ENCODE measurements around the gene GPR143.

The GPR143 gene

DNA sequence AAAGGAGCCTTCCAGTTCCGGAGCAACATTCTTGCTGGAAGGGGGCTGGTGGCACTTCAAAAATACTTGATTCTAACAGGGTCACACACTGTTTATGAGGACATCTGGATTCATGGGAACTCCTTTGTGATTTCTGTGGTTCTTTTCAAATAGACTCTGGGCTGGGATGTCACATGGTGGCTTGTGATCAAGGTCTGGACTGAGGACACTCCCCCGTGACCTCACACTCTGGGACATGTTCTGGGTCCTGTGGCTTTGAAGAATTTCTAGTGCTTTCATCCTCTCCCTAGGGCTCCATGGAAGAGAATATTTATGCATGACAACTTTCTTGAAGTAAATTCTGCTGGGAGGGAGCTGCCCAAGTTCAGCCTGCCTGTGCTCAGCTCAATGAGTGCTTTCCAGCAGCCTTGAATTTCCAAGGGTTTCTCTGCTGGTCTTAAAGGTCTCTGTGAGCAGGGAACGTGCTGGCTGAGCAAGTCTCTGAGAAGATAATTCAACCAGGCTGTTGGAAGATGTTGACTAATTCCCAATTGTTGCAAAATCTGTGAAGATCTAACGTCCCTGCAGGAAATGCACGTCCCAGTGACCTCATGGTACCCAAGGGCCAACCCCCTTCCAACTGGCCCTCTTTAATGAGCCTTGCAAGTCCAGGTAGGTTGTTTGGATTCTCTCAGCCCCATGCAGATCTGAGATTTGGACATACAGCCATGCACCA lies 36.3 kb downstream of the GPR143 start:
- Histone ChIP-seq H3K27me3 (ENCODE audit: insufficient read depth, insufficient read length) (no peaks in the 10 kb centered on the region), H3K4me3 (ENCODE audit: insufficient read length, low read depth) (no peak overlapping the region), H3K4me1 (ENCODE audit: insufficient read depth, insufficient read length) (no peaks in the 10 kb centered on the region), H3K9ac (ENCODE audit: insufficient read length, low read depth) (no peak overlapping the region), H3K36me3 (ENCODE audit: insufficient read depth, insufficient read length, low read length) (peaks cover 67% of the 10 kb centered on the region), H3K9me3 (ENCODE audit: insufficient read depth, low read length) (peaks cover 53% of the 10 kb centered on the region)
- DNase-seq (ENCODE audit: low read depth, low spot score): no peak
- TF ChIP-seq YY1 (IDR thresholded peaks at IDR 0.05; ENCODE audit: insufficient read depth, insufficient read length) (no peak), SUZ12 (IDR thresholded peaks at IDR 0.05; ENCODE audit: extremely low read depth, insufficient read depth, insufficient read length) (no peak), ZNF274 (IDR thresholded peaks at IDR 0.05; ENCODE audit: low read depth, low read length) (no peak)

DNA sequence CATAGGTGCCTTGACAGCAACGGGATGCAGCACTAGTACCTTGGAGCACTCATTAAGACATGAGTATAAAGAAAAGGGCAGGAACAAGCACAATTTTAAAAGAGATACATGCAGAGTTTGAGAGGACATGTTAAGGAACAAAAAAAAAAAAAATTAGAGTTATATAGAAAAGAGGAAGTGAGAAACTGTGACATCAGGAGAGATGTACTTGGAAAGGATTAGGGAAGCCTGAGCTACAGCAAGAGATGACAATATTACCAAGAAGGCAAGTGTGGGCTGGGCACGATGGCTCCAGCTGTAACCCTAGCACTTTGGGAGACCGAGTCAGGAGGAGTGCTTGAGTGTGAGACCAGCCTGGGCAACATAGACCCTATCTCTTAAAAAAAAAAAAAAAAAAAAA lies 37.4 kb downstream of the GPR143 start:
- Histone ChIP-seq H3K4me3 (ENCODE audit: insufficient read length, low read depth) (no peak overlapping the region), H3K4me1 (ENCODE audit: insufficient read depth, insufficient read length) (no peaks in the 10 kb centered on the region), H3K36me3 (ENCODE audit: insufficient read depth, insufficient read length, low read length) (peaks cover 73% of the 10 kb centered on the region), H3K27me3 (ENCODE audit: insufficient read depth, insufficient read length) (no peaks in the 10 kb centered on the region), H3K9me3 (ENCODE audit: insufficient read depth, low read length) (peaks cover 55% of the 10 kb centered on the region), H3K9ac (ENCODE audit: insufficient read length, low read depth) (no peak overlapping the region)
- DNase-seq (ENCODE audit: low read depth, low spot score): no peak
- no peak for TF ChIP-seq YY1 (IDR thresholded peaks at IDR 0.05; ENCODE audit: insufficient read depth, insufficient read length)
- no peak for TF ChIP-seq ZNF274 (IDR thresholded peaks at IDR 0.05; ENCODE audit: low read depth, low read length)
- TF ChIP-seq SUZ12 (IDR thresholded peaks at IDR 0.05; ENCODE audit: extremely low read depth, insufficient read depth, insufficient read length): no peak

DNA sequence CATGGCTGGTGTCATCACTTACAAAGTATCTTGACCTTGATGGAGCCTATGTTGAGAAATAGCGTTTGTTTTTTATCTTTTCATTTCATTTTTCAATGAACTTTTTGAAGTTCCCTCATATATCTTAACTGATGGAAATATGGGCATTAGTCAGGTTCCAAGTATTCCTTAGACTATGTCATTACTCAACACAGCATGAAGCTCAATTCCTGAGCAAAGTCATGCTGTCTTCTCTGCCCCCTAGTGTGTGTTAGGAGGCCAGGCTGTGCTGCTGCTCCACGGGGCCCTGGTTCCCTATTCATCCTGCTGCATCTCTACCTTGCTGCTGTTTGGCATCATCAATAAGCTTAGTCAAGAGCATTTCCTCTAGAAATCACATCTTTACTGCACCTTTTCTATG lies 40.9 kb downstream of the GPR143 start:
- peaks cover 93% of the 10 kb centered on the region for H3K36me3 ChIP-seq (ENCODE audit: insufficient read depth, insufficient read length, low read length)
- no peak for DNase-seq (ENCODE audit: low read depth, low spot score)
- no peak overlapping the region for H3K9ac ChIP-seq (ENCODE audit: insufficient read length, low read depth)
- no peak for TF ChIP-seq YY1 (IDR thresholded peaks at IDR 0.05; ENCODE audit: insufficient read depth, insufficient read length)
- no peak for TF ChIP-seq ZNF274 (IDR thresholded peaks at IDR 0.05; ENCODE audit: low read depth, low read length)
- no peak for TF ChIP-seq SUZ12 (IDR thresholded peaks at IDR 0.05; ENCODE audit: extremely low read depth, insufficient read depth, insufficient read length)
- no peaks in the 10 kb centered on the region for H3K4me1 ChIP-seq (ENCODE audit: insufficient read depth, insufficient read length)
- no peak overlapping the region for H3K4me3 ChIP-seq (ENCODE audit: insufficient read length, low read depth)
- H3K9me3 ChIP-seq (ENCODE audit: insufficient read depth, low read length): peaks cover 75% of the 10 kb centered on the region
- H3K27me3 ChIP-seq (ENCODE audit: insufficient read depth, insufficient read length): no peaks in the 10 kb centered on the region

DNA sequence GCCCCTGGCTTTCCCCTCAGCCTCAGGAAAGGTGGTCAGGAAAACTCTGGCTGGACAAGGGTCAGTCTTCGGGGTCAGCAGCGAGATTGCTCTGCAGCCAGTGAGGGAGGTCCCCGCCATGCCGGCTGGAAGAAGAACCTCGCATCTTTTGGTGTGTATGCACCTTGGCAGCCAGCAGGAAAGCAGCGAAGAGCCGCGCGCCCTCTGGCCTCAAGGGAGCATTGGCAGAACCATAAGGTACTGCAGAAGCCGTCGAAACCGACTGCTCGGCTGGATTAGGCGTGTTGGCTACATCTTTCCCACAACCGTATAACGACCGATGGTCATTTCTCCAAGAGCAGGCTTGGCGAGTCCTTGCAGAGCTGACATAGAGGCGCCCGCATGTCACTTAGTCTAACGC lies 48.3 kb downstream of the GPR143 start:
- H3K9me3 ChIP-seq (ENCODE audit: insufficient read depth, low read length): peaks cover 43% of the 10 kb centered on the region
- H3K4me3 ChIP-seq (ENCODE audit: insufficient read length, low read depth): no peak overlapping the region
- no peaks in the 10 kb centered on the region for H3K4me1 ChIP-seq (ENCODE audit: insufficient read depth, insufficient read length)
- no peak overlapping the region for H3K9ac ChIP-seq (ENCODE audit: insufficient read length, low read depth)
- no peak for TF ChIP-seq ZNF274 (IDR thresholded peaks at IDR 0.05; ENCODE audit: low read depth, low read length)
- TF ChIP-seq SUZ12 (IDR thresholded peaks at IDR 0.05; ENCODE audit: extremely low read depth, insufficient read depth, insufficient read length): no peak
- no peak for TF ChIP-seq YY1 (IDR thresholded peaks at IDR 0.05; ENCODE audit: insufficient read depth, insufficient read length)
- no peaks in the 10 kb centered on the region for H3K27me3 ChIP-seq (ENCODE audit: insufficient read depth, insufficient read length)
- peaks cover 95% of the 10 kb centered on the region for H3K36me3 ChIP-seq (ENCODE audit: insufficient read depth, insufficient read length, low read length)
- no peak for DNase-seq (ENCODE audit: low read depth, low spot score)

DNA sequence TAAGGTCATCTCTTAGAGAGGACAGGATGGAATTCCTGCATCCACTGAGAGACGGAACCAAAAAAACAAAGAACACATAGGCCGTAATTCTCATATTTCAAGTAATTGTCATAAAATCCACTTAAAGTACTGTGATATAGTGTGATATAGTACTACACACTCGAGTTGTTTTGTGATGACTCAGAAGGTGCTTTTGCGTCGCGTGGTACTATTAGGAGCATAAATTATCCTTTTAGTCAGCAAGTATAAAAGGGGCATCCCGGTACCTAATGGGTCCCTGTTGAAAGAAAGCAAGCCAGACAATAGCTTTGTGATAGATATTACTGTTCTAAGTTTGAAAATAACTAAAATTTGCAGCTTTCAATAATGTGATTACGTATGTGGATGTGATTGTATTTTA lies 55.3 kb downstream of the GPR143 start:
- peaks cover 74% of the 10 kb centered on the region for H3K36me3 ChIP-seq (ENCODE audit: insufficient read depth, insufficient read length, low read length)
- no peaks in the 10 kb centered on the region for H3K4me1 ChIP-seq (ENCODE audit: insufficient read depth, insufficient read length)
- no peak for DNase-seq (ENCODE audit: low read depth, low spot score)
- no peak for TF ChIP-seq YY1 (IDR thresholded peaks at IDR 0.05; ENCODE audit: insufficient read depth, insufficient read length)
- TF ChIP-seq SUZ12 (IDR thresholded peaks at IDR 0.05; ENCODE audit: extremely low read depth, insufficient read depth, insufficient read length): no peak
- no peak for TF ChIP-seq ZNF274 (IDR thresholded peaks at IDR 0.05; ENCODE audit: low read depth, low read length)
- no peak overlapping the region for H3K9ac ChIP-seq (ENCODE audit: insufficient read length, low read depth)
- H3K9me3 ChIP-seq (ENCODE audit: insufficient read depth, low read length): peaks cover 18% of the 10 kb centered on the region; the same call in 1 of the 2 replicates
- H3K27me3 ChIP-seq (ENCODE audit: insufficient read depth, insufficient read length): no peaks in the 10 kb centered on the region
- H3K4me3 ChIP-seq (ENCODE audit: insufficient read length, low read depth): no peak overlapping the region

DNA sequence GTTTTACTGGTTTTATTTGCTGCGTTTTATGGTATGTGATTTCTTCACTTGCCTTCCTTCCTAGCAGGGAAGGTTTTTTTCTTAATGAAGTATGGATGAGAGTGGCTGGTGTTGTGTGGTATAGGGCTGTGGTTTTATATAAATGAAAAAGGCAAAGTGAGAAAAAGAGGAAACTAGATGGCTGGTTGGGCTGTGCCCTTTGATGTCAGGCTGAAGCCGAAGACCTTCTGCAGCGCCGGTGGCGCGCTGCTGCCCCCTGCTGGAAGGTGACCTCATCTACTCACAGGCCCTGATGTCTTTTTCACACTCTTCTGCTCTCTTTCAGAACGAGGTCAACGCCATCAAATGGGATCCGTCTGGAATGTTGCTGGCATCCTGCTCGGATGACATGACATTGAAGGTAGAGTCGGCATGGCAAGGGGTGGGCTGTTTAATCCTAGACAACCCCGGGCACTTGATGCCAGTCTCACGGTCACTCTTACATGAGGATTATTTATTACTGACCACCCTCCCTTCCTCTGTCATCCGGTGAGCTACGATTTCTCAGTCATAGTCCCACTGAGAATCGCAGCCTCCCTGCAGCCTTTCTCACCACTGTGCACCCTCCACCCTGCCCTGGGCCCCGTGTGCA lies 56.6 kb downstream of the GPR143 start:
- H3K27me3 ChIP-seq (ENCODE audit: insufficient read depth, insufficient read length): no peaks in the 10 kb centered on the region
- no peak overlapping the region for H3K4me3 ChIP-seq (ENCODE audit: insufficient read length, low read depth)
- peaks cover 18% of the 10 kb centered on the region; the same call in 1 of the 2 replicates for H3K9me3 ChIP-seq (ENCODE audit: insufficient read depth, low read length)
- TF ChIP-seq ZNF274 (IDR thresholded peaks at IDR 0.05; ENCODE audit: low read depth, low read length) (no peak), SUZ12 (IDR thresholded peaks at IDR 0.05; ENCODE audit: extremely low read depth, insufficient read depth, insufficient read length) (no peak), YY1 (IDR thresholded peaks at IDR 0.05; ENCODE audit: insufficient read depth, insufficient read length) (no peak)
- peak; percentile 60 for DNase-seq (ENCODE audit: low read depth, low spot score)
- H3K9ac ChIP-seq (ENCODE audit: insufficient read length, low read depth): no peak overlapping the region
- no peaks in the 10 kb centered on the region for H3K4me1 ChIP-seq (ENCODE audit: insufficient read depth, insufficient read length)
- peaks cover 70% of the 10 kb centered on the region for H3K36me3 ChIP-seq (ENCODE audit: insufficient read depth, insufficient read length, low read length)

DNA sequence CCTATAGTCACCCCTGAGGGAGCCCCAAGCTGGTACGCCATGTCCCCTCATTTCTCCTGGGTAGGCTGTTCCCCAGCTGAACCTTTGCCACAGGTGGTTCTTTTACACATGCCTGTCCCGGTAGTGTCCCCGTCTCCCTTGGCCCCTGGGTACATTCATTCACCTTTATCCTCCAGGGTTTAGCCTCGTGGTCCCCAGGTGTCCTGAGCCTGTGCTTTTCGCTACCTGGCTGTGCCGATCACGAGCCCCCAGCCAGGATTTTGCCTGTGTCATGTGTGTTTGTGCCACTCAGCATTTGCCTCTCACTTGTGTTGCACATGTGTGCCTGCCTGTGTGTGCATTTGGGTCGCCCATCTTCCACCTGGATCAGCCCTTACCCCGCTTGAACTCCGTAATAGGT lies 57.6 kb downstream of the GPR143 start:
- Histone ChIP-seq H3K36me3 (ENCODE audit: insufficient read depth, insufficient read length, low read length) (peaks cover 67% of the 10 kb centered on the region), H3K9ac (ENCODE audit: insufficient read length, low read depth) (no peak overlapping the region), H3K4me3 (ENCODE audit: insufficient read length, low read depth) (no peak overlapping the region), H3K4me1 (ENCODE audit: insufficient read depth, insufficient read length) (no peaks in the 10 kb centered on the region), H3K9me3 (ENCODE audit: insufficient read depth, low read length) (peaks cover 18% of the 10 kb centered on the region; the same call in 1 of the 2 replicates), H3K27me3 (ENCODE audit: insufficient read depth, insufficient read length) (no peaks in the 10 kb centered on the region)
- no peak for DNase-seq (ENCODE audit: low read depth, low spot score)
- TF ChIP-seq ZNF274 (IDR thresholded peaks at IDR 0.05; ENCODE audit: low read depth, low read length) (no peak), SUZ12 (IDR thresholded peaks at IDR 0.05; ENCODE audit: extremely low read depth, insufficient read depth, insufficient read length) (no peak), YY1 (IDR thresholded peaks at IDR 0.05; ENCODE audit: insufficient read depth, insufficient read length) (no peak)
